Superior temporal gyrus (tissue), 1 donor: ENCODE data around the gene RAMP2.
"Not testable (repeated sequence)": the region's sequence is repeated elsewhere in the genome, so short reads cannot be mapped to it uniquely, and the experiment has no call there.

Source experiments
- DNase-seq: peaks from one replicate; pipeline ENCODE4 v3.0.0-alpha.2; 2016; ENCODE audit errors: extremely low spot score

The RAMP2 gene

GRCh38 chr17:42768006-42768405, 7.0 kb downstream of the RAMP2 start:
- DNase-seq = not testable (repeated sequence)

- DNase-seq = not testable (repeated sequence)
Observed at GRCh38 chr17:42769964-42770363, 8.9 kb downstream of the RAMP2 start.

GRCh38 chr17:42772945-42773289, 11.9 kb downstream of the RAMP2 start:
- DNase-seq = no peak

- DNase-seq = peak; percentile 94
Observed at GRCh38 chr17:42773290-42774035, 12.4 kb downstream of the RAMP2 start, which contains the start of gene VPS25. Gene VPS25 (plus strand): TSS chr17:42773449. CDS start chr17:42773476, 27 bp downstream.

- DNase-seq = no peak
Observed at GRCh38 chr17:42774066-42774745, 13.2 kb downstream of the RAMP2 start.

GRCh38 chr17:42775534-42776098, 14.6 kb downstream of the RAMP2 start:
- no peak for DNase-seq

- DNase-seq = no peak
Observed at GRCh38 chr17:42778570-42778969, 17.5 kb downstream of the RAMP2 start.

GRCh38 chr17:42779304-42779935, 18.4 kb downstream of the RAMP2 start:
- DNase-seq = no peak

GRCh38 chr17:42779936-42780850, 19.2 kb downstream of the RAMP2 start, which contains the start of gene WNK4:
Gene WNK4 (plus strand): TSS chr17:42780610. CDS start chr17:42780699, 89 bp downstream.
- DNase-seq = no peak

- DNase-seq = no peak
Observed at GRCh38 chr17:42780851-42781638, 20.0 kb downstream of the RAMP2 start.

- no peak for DNase-seq
Observed at GRCh38 chr17:42781639-42782165, 20.7 kb downstream of the RAMP2 start.

GRCh38 chr17:42782166-42783061, 21.4 kb downstream of the RAMP2 start:
- DNase-seq = no peak

GRCh38 chr17:42783062-42783790, 22.2 kb downstream of the RAMP2 start:
- DNase-seq = no peak

- no peak for DNase-seq
Observed at GRCh38 chr17:42783791-42784138, 22.7 kb downstream of the RAMP2 start.

GRCh38 chr17:42784409-42784808, 23.4 kb downstream of the RAMP2 start:
- no peak for DNase-seq

- no peak for DNase-seq
Observed at GRCh38 chr17:42784811-42785592, 24.0 kb downstream of the RAMP2 start.

GRCh38 chr17:42787266-42787665, 26.2 kb downstream of the RAMP2 start:
- no peak for DNase-seq

GRCh38 chr17:42791948-42792347, 30.9 kb downstream of the RAMP2 start:
- DNase-seq = no peak
